GM21737 (cell line): ENCODE results near the gene PYGB.
"Not testable (repeated sequence)": the region's sequence is repeated elsewhere in the genome, so short reads cannot be mapped to it uniquely, and the experiment has no call there.

Experiments
- ATAC-seq: cut with Tn5 transposase; IDR thresholded peaks from one replicate; pipeline ENCODE4 v1.9.1; 2021; ENCODE audit warnings: mild to moderate bottlenecking, moderate library complexity; ENCODE audit not compliant: unreplicated experiment

PYGB gene

GRCh38 chr20:25325997-25326396, 78.1 kb downstream of the PYGB start:
- no peak for ATAC-seq

GRCh38 chr20:25327521-25328235, 79.8 kb downstream of the PYGB start:
- no peak for ATAC-seq

- ATAC-seq: no peak
These were observed 81.1 kb downstream of the PYGB start for GRCh38 chr20:25328954-25329498.

GRCh38 chr20:25334972-25335371, 87.1 kb downstream of the PYGB start:
- ATAC-seq: not testable (repeated sequence)

- no peak for ATAC-seq
These were observed 88.9 kb downstream of the PYGB start for GRCh38 chr20:25336561-25337422.

GRCh38 chr20:25338112-25339023, 90.5 kb downstream of the PYGB start:
- no peak for ATAC-seq

- no peak for ATAC-seq
These were observed 91.7 kb downstream of the PYGB start for GRCh38 chr20:25339608-25340007.

GRCh38 chr20:25340380-25340779, 92.5 kb downstream of the PYGB start:
- ATAC-seq: no peak

GRCh38 chr20:25341716-25342680, 94.1 kb downstream of the PYGB start:
- no peak for ATAC-seq

- ATAC-seq: no peak
These were observed 96.7 kb downstream of the PYGB start for GRCh38 chr20:25344634-25345033.

GRCh38 chr20:25345721-25346120, 97.8 kb downstream of the PYGB start:
- ATAC-seq: no peak

- ATAC-seq: no peak
These were observed 98.5 kb downstream of the PYGB start for GRCh38 chr20:25346349-25346748.
